NB4 (cell line): ENCODE data around the gene ZNF487.

ENCODE experiments used
- MAX ChIP-seq: IDR thresholded peaks from 2 replicates; pipeline ENCODE4 v1.6.1; 2011; ENCODE audit warnings: low read depth, low read length
- MYC ChIP-seq: IDR thresholded peaks from 2 replicates; pipeline ENCODE4 v1.6.1; 2011; ENCODE audit warnings: low read depth, low read length
- POLR2A ChIP-seq: IDR thresholded peaks from 2 replicates; pipeline ENCODE4 v1.6.1; 2011; ENCODE audit warnings: mild to moderate bottlenecking; ENCODE audit not compliant: insufficient read length; ENCODE audit errors: extremely low read depth
- TF ChIP-seq, protein P1 (sequence below): IDR thresholded peaks from one replicate; pipeline ENCODE4 v1.5.1; 2012; ENCODE audit warnings: low read depth, low read length

GRCh38 chr10:43401627-43402026 is 35.3 kb upstream of the ZNF487 start:
- TF ChIP-seq, protein P1, sequence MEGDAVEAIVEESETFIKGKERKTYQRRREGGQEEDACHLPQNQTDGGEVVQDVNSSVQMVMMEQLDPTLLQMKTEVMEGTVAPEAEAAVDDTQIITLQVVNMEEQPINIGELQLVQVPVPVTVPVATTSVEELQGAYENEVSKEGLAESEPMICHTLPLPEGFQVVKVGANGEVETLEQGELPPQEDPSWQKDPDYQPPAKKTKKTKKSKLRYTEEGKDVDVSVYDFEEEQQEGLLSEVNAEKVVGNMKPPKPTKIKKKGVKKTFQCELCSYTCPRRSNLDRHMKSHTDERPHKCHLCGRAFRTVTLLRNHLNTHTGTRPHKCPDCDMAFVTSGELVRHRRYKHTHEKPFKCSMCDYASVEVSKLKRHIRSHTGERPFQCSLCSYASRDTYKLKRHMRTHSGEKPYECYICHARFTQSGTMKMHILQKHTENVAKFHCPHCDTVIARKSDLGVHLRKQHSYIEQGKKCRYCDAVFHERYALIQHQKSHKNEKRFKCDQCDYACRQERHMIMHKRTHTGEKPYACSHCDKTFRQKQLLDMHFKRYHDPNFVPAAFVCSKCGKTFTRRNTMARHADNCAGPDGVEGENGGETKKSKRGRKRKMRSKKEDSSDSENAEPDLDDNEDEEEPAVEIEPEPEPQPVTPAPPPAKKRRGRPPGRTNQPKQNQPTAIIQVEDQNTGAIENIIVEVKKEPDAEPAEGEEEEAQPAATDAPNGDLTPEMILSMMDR = no peak
- TF ChIP-seq POLR2A = no peak
- no peak for TF ChIP-seq MAX
- TF ChIP-seq MYC = no peak
